GM12878 (cell line): ENCODE data around the gene KANTR. TPM values are rescaled to one million over a fixed set of nuclear protein-coding genes. Genes with fewer than 3 reads are reported as not detected.

Experiments
- ATAC-seq: fragments of 200-7000 bp; cut with Tn5 transposase; 3 replicates; pipeline ENCODE4 v1.9.1; 2020; ENCODE audit warnings: mild to moderate bottlenecking, moderate library complexity
- BruUV-seq: library from RNA; stranded (reverse); fragments of 400-500 nt; replicated peaks from 2 replicates; lab custom pipeline; 2021; lab: Mats Ljungman, UMichigan
- CTCF ChIA-PET: fragments of 300-600 bp; sonication (Branson Sonifier 250); formaldehyde crosslinking; extraction: SDS; loops from one replicate; lab custom pipeline; 2021; ENCODE audit warnings: inconsistent platforms; lab: Yijun Ruan, JAX
- POLR2A ChIA-PET: fragments of 350-600 bp; formaldehyde crosslinking; extraction: SDS; loops from one replicate; lab custom pipeline; 2021; ENCODE audit warnings: inconsistent platforms; lab: Charles Lee
- RAD21 ChIA-PET: fragments of 300-600 bp; sonication (Branson Sonifier 250); formaldehyde crosslinking; loops from one replicate; lab custom pipeline; 2023; ENCODE audit warnings: antibody characterized with exemption; ENCODE audit not compliant: unreplicated experiment; lab: Charles Lee
- SMC1A ChIA-PET: fragments of 300-600 bp; sonication (Branson Sonifier 250); formaldehyde crosslinking; loops from one replicate; lab custom pipeline; 2023; ENCODE audit not compliant: unreplicated experiment, uncharacterized antibody; lab: Charles Lee
- DNase-seq: peaks from one replicate; pipeline ENCODE4 v3.0.0-alpha.2; 2011; ENCODE audit warnings: low read depth, low spot score
- FAIRE-seq: peaks from 3 replicates; lab custom pipeline; 2011; peaks lifted over from hg19 to GRCh38; lab: Jason Lieb, UNC
- H2AFZ ChIP-seq: 2 replicates; pipeline ENCODE4 v1.6.0; 2011; ENCODE audit warnings: low read depth, low read length, control low read depth; ENCODE audit not compliant: control insufficient read depth
- H3K27ac ChIP-seq: 2 replicates; pipeline ENCODE4 v1.5.1; 2011; ENCODE audit warnings: control low read depth; ENCODE audit not compliant: control insufficient read depth, insufficient read depth
- H3K27me3 ChIP-seq, 2 experiments: replicated peaks in 1 of 2; 2 replicates each; pipeline versions ENCODE4 v1.6.0 to v1.6.1; 2011; ENCODE audit warnings: low read length in 1 of 2; ENCODE audit not compliant: control insufficient read depth in 2 of 2, insufficient read depth in 2 of 2
- H3K36me3 ChIP-seq, 2 experiments: 2 replicates each; pipeline ENCODE4 v1.5.1; 2011; ENCODE audit warnings: low read length in 1 of 2; ENCODE audit not compliant: control insufficient read depth in 2 of 2, insufficient read depth in 2 of 2
- H3K4me1 ChIP-seq: 2 replicates; pipeline ENCODE4 v1.6.1; 2011; ENCODE audit warnings: mild to moderate bottlenecking, low read length, moderate library complexity, mixed read lengths; ENCODE audit not compliant: control insufficient read depth, insufficient read depth
- H3K4me2 ChIP-seq: 2 replicates; pipeline ENCODE4 v1.6.0; 2011; ENCODE audit warnings: control low read depth; ENCODE audit not compliant: control insufficient read depth, insufficient read depth
- H3K4me3 ChIP-seq: fragments of 200-600 bp; sonication (generic); 2 replicates; pipeline ENCODE4 v1.5.1; 2016
- H3K79me2 ChIP-seq: 2 replicates; pipeline ENCODE4 v1.6.0; 2011; ENCODE audit warnings: low read length; ENCODE audit not compliant: control insufficient read depth, insufficient read depth
- H3K9ac ChIP-seq: 2 replicates; pipeline ENCODE4 v1.8.0; 2011; ENCODE audit warnings: low read length, control low read depth, mixed read lengths; ENCODE audit not compliant: control insufficient read depth, insufficient read depth
- H3K9me3 ChIP-seq: replicated peaks from 3 replicates; pipeline ENCODE4 v1.5.1; 2011; ENCODE audit warnings: mild to moderate bottlenecking, low read length; ENCODE audit not compliant: control insufficient read depth, insufficient read depth
- H4K20me1 ChIP-seq: 2 replicates; pipeline ENCODE4 v1.6.0; 2011; ENCODE audit not compliant: control insufficient read depth, insufficient read depth
- CHD4 ChIP-seq: fragments of 200-600 bp; sonication (generic); IDR thresholded peaks from 2 replicates; pipeline ENCODE4 v1.6.1; 2016; ENCODE audit warnings: mild to moderate bottlenecking
- IKZF1 ChIP-seq: fragments of 450-650 bp; conservative IDR thresholded peaks from 2 replicates; pipeline ENCODE4 v1.6.1; 2017; ENCODE audit warnings: antibody characterized with exemption, mild to moderate bottlenecking
- MEF2B ChIP-seq: fragments of 450-650 bp; IDR thresholded peaks from 2 replicates; pipeline ENCODE4 v1.6.1; 2018; ENCODE audit warnings: mild to moderate bottlenecking, moderate library complexity; ENCODE audit not compliant: partially characterized antibody, poor library complexity, severe bottlenecking
- NR2C1 ChIP-seq: fragments of 450-650 bp; IDR thresholded peaks from 2 replicates; pipeline ENCODE4 v1.6.1; 2017; ENCODE audit warnings: antibody characterized with exemption, mild to moderate bottlenecking, moderate library complexity
- POU2F2 ChIP-seq: IDR thresholded peaks from 3 replicates; pipeline ENCODE4 v1.6.1; 2011; ENCODE audit warnings: low read depth, mild to moderate bottlenecking, low read length, borderline replicate concordance
- SP1 ChIP-seq: IDR thresholded peaks from one replicate; pipeline ENCODE4 v1.6.1; 2011; ENCODE audit warnings: low read depth, low read length
- ZNF217 ChIP-seq: fragments of 450-650 bp; IDR thresholded peaks from 2 replicates; pipeline ENCODE4 v1.6.1; 2017; ENCODE audit warnings: antibody characterized with exemption, mild to moderate bottlenecking
- WGBS: methylation state at CpG from one replicate; pipeline ENCODE4 v1.1.6; 2016; ENCODE audit warnings: low lambda C conversion rate; ENCODE audit not compliant: insufficient replicate concordance, insufficient coverage; ENCODE audit errors: missing lambda C conversion rate; 5-methylcytosine and 5-hydroxymethylcytosine counted together
- in situ Hi-C: fragments of 300-500 bp; cut with MboI; formaldehyde crosslinking; loops from 9 replicates; pipeline ENCODE4 v1.14.3; 2018; ENCODE audit warnings: mixed read lengths
- intact Hi-C: fragments of 100-400 bp; cut with micrococcal nuclease; formaldehyde crosslinking; loops from one replicate; pipeline ENCODE4 v1.14.2; 2022; ENCODE audit not compliant: unreplicated experiment
- polyA plus RNA-seq, 11 experiments: library from polyadenylated mRNA; depleted of rRNA in 4 of 11; unstranded in 6 of 11; stranded (reverse) in 5 of 11; fragments of >200 nt; fragmentation: Nextera tagmentation in 4 of 11; fragmentation: Illumina TruSeq in 1 of 11; extraction: Ambion mirVana in 4 of 11; extraction: Trizol in 1 of 11; gene quantifications; 1 replicate in 1 of 11; 2 replicates in 10 of 11; pipeline versions ENCODE4 v1.2.1 to v1.2.3, GENCODE V29; 2011 to 2016; ENCODE audit warnings: inconsistent platforms in 2 of 11, missing spikeins in 2 of 11, low read depth in 1 of 11
- total RNA-seq, 4 experiments: library from RNA; depleted of rRNA in 3 of 4; stranded (reverse); fragments of >200 nt in 3 of 4; fragmentation: Illumina TruSeq in 1 of 4; extraction: Trizol in 1 of 4; gene quantifications; 2 replicates each; pipeline versions ENCODE4 v1.2.1 to v1.2.3, GENCODE V29; 2013 to 2021
- TF ChIP-seq, protein P1 (sequence below): fragments of 450-650 bp; formaldehyde crosslinking; IDR thresholded peaks from 2 replicates; pipeline ENCODE4 v1.4.0; 2020; ENCODE audit warnings: mild to moderate bottlenecking, moderate library complexity
- TF ChIP-seq, protein P2 (sequence below): fragments of 450-650 bp; IDR thresholded peaks from 2 replicates; pipeline ENCODE4 v1.6.1; 2018; ENCODE audit warnings: borderline replicate concordance, mild to moderate bottlenecking; ENCODE audit not compliant: partially characterized antibody
- TF ChIP-seq, protein P3 (sequence below): IDR thresholded peaks from 2 replicates; pipeline ENCODE4 v1.6.1; 2012; ENCODE audit warnings: improper control_type of control experiment, low read depth, low read length; ENCODE audit not compliant: insufficient replicate concordance

The KANTR gene
- total and polyA plus RNA-seq, 10 of the 15 experiments (the other 5 are each of a cell fraction or from before 2014, with no cell fraction given): 1.00 to 14.8 (median 5.5) TPM

DNA sequence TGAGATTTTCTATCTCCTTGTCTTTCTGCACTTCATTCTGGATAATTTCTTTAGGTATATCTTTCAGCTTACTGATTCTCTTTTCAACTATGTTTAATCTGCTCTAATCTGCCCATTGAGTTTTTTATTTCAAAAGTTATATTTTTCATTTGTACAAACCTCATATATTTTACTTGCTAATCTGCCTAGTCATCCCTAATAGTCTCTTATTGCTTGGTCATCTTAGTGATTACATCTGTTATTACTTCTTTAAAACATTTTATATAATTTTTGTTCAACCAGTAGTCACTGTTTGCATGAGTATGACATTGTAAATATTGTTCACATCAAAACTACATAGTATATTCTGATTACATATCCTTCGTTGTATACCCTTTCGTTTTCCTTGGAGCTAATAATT lies 32.4 kb downstream of the KANTR start:
- Histone ChIP-seq H4K20me1 (no peaks in the 10 kb centered on the region; the same call in 1 of the 2 replicates), H2AFZ (no peak overlapping the region), H3K4me1 (no peaks in the 10 kb centered on the region), H3K36me3 (no peaks in the 10 kb centered on the region), H3K79me2 (no peaks in the 10 kb centered on the region), H3K4me2 (no peak overlapping the region), H3K4me3 (no peak overlapping the region), H3K9ac (no peak overlapping the region), H3K27me3 (no peaks in the 10 kb centered on the region), H3K27ac (no peak overlapping the region), H3K9me3 (no peaks in the 10 kb centered on the region; the same call in 2 of the 3 replicates)
- ChIA-PET CTCF (interaction anchor here (0.7 kb wide), 1 partner anchor 64 kb away, joined by 3 read pairs; no protein-coding TSS in a partner anchor), POLR2A (no interaction called here), SMC1A (no interaction called here), RAD21 (no interaction called here)
- WGBS: 98% methylated on average over 2 of the region's 2 CpGs
- no peak for FAIRE-seq
- no peak for DNase-seq
- no TSS peak for BruUV-seq
- no peak for ATAC-seq
- in situ Hi-C loops: no loop called here
- intact Hi-C loops: no loop called here
- no peak for TF ChIP-seq CHD4
- TF ChIP-seq POU2F2: no peak
- TF ChIP-seq ZNF217: no peak
- no peak for TF ChIP-seq SP1
- TF ChIP-seq, protein P1, sequence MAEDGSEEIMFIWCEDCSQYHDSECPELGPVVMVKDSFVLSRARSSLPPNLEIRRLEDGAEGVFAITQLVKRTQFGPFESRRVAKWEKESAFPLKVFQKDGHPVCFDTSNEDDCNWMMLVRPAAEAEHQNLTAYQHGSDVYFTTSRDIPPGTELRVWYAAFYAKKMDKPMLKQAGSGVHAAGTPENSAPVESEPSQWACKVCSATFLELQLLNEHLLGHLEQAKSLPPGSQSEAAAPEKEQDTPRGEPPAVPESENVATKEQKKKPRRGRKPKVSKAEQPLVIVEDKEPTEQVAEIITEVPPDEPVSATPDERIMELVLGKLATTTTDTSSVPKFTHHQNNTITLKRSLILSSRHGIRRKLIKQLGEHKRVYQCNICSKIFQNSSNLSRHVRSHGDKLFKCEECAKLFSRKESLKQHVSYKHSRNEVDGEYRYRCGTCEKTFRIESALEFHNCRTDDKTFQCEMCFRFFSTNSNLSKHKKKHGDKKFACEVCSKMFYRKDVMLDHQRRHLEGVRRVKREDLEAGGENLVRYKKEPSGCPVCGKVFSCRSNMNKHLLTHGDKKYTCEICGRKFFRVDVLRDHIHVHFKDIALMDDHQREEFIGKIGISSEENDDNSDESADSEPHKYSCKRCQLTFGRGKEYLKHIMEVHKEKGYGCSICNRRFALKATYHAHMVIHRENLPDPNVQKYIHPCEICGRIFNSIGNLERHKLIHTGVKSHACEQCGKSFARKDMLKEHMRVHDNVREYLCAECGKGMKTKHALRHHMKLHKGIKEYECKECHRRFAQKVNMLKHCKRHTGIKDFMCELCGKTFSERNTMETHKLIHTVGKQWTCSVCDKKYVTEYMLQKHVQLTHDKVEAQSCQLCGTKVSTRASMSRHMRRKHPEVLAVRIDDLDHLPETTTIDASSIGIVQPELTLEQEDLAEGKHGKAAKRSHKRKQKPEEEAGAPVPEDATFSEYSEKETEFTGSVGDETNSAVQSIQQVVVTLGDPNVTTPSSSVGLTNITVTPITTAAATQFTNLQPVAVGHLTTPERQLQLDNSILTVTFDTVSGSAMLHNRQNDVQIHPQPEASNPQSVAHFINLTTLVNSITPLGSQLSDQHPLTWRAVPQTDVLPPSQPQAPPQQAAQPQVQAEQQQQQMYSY (CRISPR knock-in tag): no peak
- TF ChIP-seq MEF2B: no peak
- TF ChIP-seq NR2C1: no peak
- TF ChIP-seq, protein P2, sequence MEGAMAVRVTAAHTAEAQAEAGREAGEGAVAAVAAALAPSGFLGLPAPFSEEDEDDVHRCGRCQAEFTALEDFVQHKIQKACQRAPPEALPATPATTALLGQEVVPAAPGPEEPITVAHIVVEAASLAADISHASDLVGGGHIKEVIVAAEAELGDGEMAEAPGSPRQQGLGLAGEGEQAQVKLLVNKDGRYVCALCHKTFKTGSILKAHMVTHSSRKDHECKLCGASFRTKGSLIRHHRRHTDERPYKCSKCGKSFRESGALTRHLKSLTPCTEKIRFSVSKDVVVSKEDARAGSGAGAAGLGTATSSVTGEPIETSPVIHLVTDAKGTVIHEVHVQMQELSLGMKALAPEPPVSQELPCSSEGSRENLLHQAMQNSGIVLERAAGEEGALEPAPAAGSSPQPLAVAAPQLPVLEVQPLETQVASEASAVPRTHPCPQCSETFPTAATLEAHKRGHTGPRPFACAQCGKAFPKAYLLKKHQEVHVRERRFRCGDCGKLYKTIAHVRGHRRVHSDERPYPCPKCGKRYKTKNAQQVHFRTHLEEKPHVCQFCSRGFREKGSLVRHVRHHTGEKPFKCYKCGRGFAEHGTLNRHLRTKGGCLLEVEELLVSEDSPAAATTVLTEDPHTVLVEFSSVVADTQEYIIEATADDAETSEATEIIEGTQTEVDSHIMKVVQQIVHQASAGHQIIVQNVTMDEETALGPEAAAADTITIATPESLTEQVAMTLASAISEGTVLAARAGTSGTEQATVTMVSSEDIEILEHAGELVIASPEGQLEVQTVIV: no peak
- TF ChIP-seq IKZF1: no peak
- TF ChIP-seq, protein P3, sequence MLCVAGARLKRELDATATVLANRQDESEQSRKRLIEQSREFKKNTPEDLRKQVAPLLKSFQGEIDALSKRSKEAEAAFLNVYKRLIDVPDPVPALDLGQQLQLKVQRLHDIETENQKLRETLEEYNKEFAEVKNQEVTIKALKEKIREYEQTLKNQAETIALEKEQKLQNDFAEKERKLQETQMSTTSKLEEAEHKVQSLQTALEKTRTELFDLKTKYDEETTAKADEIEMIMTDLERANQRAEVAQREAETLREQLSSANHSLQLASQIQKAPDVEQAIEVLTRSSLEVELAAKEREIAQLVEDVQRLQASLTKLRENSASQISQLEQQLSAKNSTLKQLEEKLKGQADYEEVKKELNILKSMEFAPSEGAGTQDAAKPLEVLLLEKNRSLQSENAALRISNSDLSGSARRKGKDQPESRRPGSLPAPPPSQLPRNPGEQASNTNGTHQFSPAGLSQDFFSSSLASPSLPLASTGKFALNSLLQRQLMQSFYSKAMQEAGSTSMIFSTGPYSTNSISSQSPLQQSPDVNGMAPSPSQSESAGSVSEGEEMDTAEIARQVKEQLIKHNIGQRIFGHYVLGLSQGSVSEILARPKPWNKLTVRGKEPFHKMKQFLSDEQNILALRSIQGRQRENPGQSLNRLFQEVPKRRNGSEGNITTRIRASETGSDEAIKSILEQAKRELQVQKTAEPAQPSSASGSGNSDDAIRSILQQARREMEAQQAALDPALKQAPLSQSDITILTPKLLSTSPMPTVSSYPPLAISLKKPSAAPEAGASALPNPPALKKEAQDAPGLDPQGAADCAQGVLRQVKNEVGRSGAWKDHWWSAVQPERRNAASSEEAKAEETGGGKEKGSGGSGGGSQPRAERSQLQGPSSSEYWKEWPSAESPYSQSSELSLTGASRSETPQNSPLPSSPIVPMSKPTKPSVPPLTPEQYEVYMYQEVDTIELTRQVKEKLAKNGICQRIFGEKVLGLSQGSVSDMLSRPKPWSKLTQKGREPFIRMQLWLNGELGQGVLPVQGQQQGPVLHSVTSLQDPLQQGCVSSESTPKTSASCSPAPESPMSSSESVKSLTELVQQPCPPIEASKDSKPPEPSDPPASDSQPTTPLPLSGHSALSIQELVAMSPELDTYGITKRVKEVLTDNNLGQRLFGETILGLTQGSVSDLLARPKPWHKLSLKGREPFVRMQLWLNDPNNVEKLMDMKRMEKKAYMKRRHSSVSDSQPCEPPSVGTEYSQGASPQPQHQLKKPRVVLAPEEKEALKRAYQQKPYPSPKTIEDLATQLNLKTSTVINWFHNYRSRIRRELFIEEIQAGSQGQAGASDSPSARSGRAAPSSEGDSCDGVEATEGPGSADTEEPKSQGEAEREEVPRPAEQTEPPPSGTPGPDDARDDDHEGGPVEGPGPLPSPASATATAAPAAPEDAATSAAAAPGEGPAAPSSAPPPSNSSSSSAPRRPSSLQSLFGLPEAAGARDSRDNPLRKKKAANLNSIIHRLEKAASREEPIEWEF: no peak
